Nephron (organoid): ENCODE data around the gene BMP2K.
"Not testable (repeated sequence)": the region's sequence is repeated elsewhere in the genome, so short reads cannot be mapped to it uniquely, and the experiment has no call there.

Experiments
- H3K27ac Mint-ChIP-seq, 3 experiments: 2 replicates each; pipeline ENCODE4 v1.8.0; 2020; ENCODE audit warnings: mixed read lengths in 3 of 3, mild to moderate bottlenecking in 2 of 3, moderate library complexity in 1 of 3
- H3K27me3 Mint-ChIP-seq: 2 replicates; pipeline ENCODE4 v1.8.0; 2021; ENCODE audit warnings: low read depth, mild to moderate bottlenecking, moderate library complexity, mixed read lengths
- H3K36me3 Mint-ChIP-seq: 2 replicates; pipeline ENCODE4 v1.8.0; 2020; ENCODE audit warnings: low read depth, mixed read lengths
- H3K4me1 Mint-ChIP-seq: 2 replicates; pipeline ENCODE4 v1.8.0; 2020; ENCODE audit warnings: mixed read lengths
- H3K4me3 Mint-ChIP-seq, 3 experiments: 2 replicates each; pipeline ENCODE4 v1.8.0; 2020; ENCODE audit warnings: mild to moderate bottlenecking in 3 of 3, mixed read lengths in 3 of 3, moderate library complexity in 2 of 3
- H3K9me3 Mint-ChIP-seq: 2 replicates; pipeline ENCODE4 v1.8.0; 2020; ENCODE audit warnings: mixed read lengths
- CTCF ChIP-seq, 3 experiments: fragments of 200-600 bp; sonication (generic); IDR thresholded peaks; one replicate each; pipeline ENCODE4 v1.5.0; 2021; ENCODE audit warnings: antibody characterized with exemption in 3 of 3; ENCODE audit not compliant: unreplicated experiment in 3 of 3

The BMP2K gene

GRCh38 chr4:78787392-78788006, 11.3 kb downstream of the BMP2K start:
- Mint-ChIP-seq H3K4me3 (no peak overlapping the region), H3K4me1 (peaks cover 24% of the 10 kb centered on the region), H3K27ac (peak overlapping the region in 2 of 3 experiments; percentile 36 to 37), H3K27me3 (no peaks in the 10 kb centered on the region), H3K36me3 (peaks cover 5% of the 10 kb centered on the region), H3K9me3 (no peaks in the 10 kb centered on the region)
- TF ChIP-seq CTCF (IDR thresholded peaks at IDR 0.05; ENCODE audit: unreplicated experiment in 3 of 3): no peak

GRCh38 chr4:78788007-78788889, 12.1 kb downstream of the BMP2K start:
- no peak for TF ChIP-seq CTCF (IDR thresholded peaks at IDR 0.05; ENCODE audit: unreplicated experiment in 3 of 3)
- peak overlapping the region in 2 of 3 experiments; percentile 22 to 36 for H3K27ac Mint-ChIP-seq
- H3K4me3 Mint-ChIP-seq: no peak overlapping the region
- peaks cover 5% of the 10 kb centered on the region for H3K36me3 Mint-ChIP-seq
- H3K4me1 Mint-ChIP-seq: peaks cover 24% of the 10 kb centered on the region
- H3K9me3 Mint-ChIP-seq: no peaks in the 10 kb centered on the region
- no peaks in the 10 kb centered on the region for H3K27me3 Mint-ChIP-seq

GRCh38 chr4:78795594-78796416, 19.7 kb downstream of the BMP2K start:
- H3K4me1 Mint-ChIP-seq, H3K9me3 Mint-ChIP-seq, H3K27ac Mint-ChIP-seq, H3K4me3 Mint-ChIP-seq, H3K27me3 Mint-ChIP-seq: not testable (repeated sequence)
- H3K36me3 Mint-ChIP-seq: peaks cover 17% of the 10 kb centered on the region

GRCh38 chr4:78796526-78796925, 20.4 kb downstream of the BMP2K start:
- H3K27ac Mint-ChIP-seq: no peak overlapping the region
- peaks cover 17% of the 10 kb centered on the region for H3K36me3 Mint-ChIP-seq
- no peak overlapping the region for H3K4me3 Mint-ChIP-seq
- no peaks in the 10 kb centered on the region for H3K27me3 Mint-ChIP-seq
- H3K4me1 Mint-ChIP-seq: no peaks in the 10 kb centered on the region
- no peak for TF ChIP-seq CTCF (IDR thresholded peaks at IDR 0.05; ENCODE audit: unreplicated experiment in 3 of 3)
- peaks cover 9% of the 10 kb centered on the region for H3K9me3 Mint-ChIP-seq

GRCh38 chr4:78797777-78798284, 21.7 kb downstream of the BMP2K start:
- H3K27me3 Mint-ChIP-seq: no peaks in the 10 kb centered on the region
- H3K4me3 Mint-ChIP-seq: no peak overlapping the region
- no peak for TF ChIP-seq CTCF (IDR thresholded peaks at IDR 0.05; ENCODE audit: unreplicated experiment in 3 of 3)
- H3K9me3 Mint-ChIP-seq: peaks cover 9% of the 10 kb centered on the region
- peaks cover 17% of the 10 kb centered on the region for H3K36me3 Mint-ChIP-seq
- no peaks in the 10 kb centered on the region for H3K4me1 Mint-ChIP-seq
- H3K27ac Mint-ChIP-seq: peak overlapping the region in 1 of 3 experiments; percentile 14
